Psoas muscle (tissue), 8 donors: ENCODE data around the gene P4HA2. TPM values are rescaled to one million over a fixed set of nuclear protein-coding genes. Genes with fewer than 3 reads are reported as not detected.

ENCODE experiments used
- ATAC-seq, 4 donors: fragments of 200-7000 bp; cut with Tn5 transposase; one replicate each; pipeline ENCODE4 v1.9.1; 2020; ENCODE audit warnings: moderate library complexity in 3 of 4, mild to moderate bottlenecking in 2 of 4
- DNase-seq, 2 donors: peaks; one replicate each; pipeline ENCODE4 v3.0.0-alpha.2; 2020
- H3K27ac ChIP-seq: fragments of 200-600 bp; one replicate; pipeline ENCODE4 v1.8.0; 2022
- H3K27me3 ChIP-seq, 3 donors: fragments of 200-600 bp in 1 of 3; one replicate each; pipeline versions ENCODE4 v1.6.1 to v1.8.0; 2013 to 2022; ENCODE audit warnings: low read length in 2 of 3, mild to moderate bottlenecking in 2 of 3, moderate library complexity in 1 of 3; ENCODE audit not compliant: insufficient read depth in 3 of 3
- H3K36me3 ChIP-seq, 2 donors: fragments of 200-600 bp in 1 of 2; one replicate each; pipeline versions ENCODE4 v1.6.1 to v1.8.0; 2013 to 2022; ENCODE audit warnings: low read depth in 1 of 2, mild to moderate bottlenecking in 1 of 2, moderate library complexity in 1 of 2; ENCODE audit not compliant: insufficient read depth in 1 of 2
- H3K4me1 ChIP-seq: fragments of 200-600 bp; one replicate; pipeline ENCODE4 v1.8.0; 2022
- H3K4me3 ChIP-seq: fragments of 200-600 bp; one replicate; pipeline ENCODE4 v1.8.0; 2022; ENCODE audit warnings: mild to moderate bottlenecking
- H3K9me3 ChIP-seq: fragments of 200-600 bp; one replicate; pipeline ENCODE4 v1.8.0; 2022
- whole genome bisulfite sequencing, 3 donors: extraction: QIAGEN DNeasy Blood & Tissue Kit; methylation state at CpG; one replicate each; pipeline versions ENCODE4 v1.1.6 to v1.1.7; 2013; 5-methylcytosine and 5-hydroxymethylcytosine counted together
- intact Hi-C, 2 donors: fragments of 100-400 bp; cut with DNase I; formaldehyde crosslinking; loops; one replicate each; pipeline versions ENCODE4 v1.11.0 to v1.14.2; 2022
- polyA plus RNA-seq, 3 donors: library from polyadenylated mRNA; stranded (reverse); fragments of 200-250 nt; gene quantifications; one replicate each; pipeline ENCODE4 v1.2.3, GENCODE V29; 2013
- total RNA-seq, 4 donors: library from RNA; stranded (reverse); fragmentation: NEBNext Ultra II Directional in 2 of 4; extraction: Animal tissue kit (Norgen Biotek cat#: 25700) in 2 of 4; gene quantifications; one replicate each; pipeline versions ENCODE4 v1.2.1 to v1.2.4, GENCODE V29; 2021 to 2023
- TF ChIP-seq, protein P1 (sequence below): fragments of 200-600 bp; IDR thresholded peaks from one replicate; pipeline ENCODE4 v1.8.0; 2022; ENCODE audit warnings: antibody characterized with exemption
- donor health status: healthy with polysubstance abuse.
- donor health status: DM: no; HTN: no; CAD: no; lungs with moderate emphysema.
- donor health status: Bipolar disorder and iron deficiency.
- donor health status: healthy.
- donor health status: DM: yes; HTN: yes; CAD: no.
- donor health status: DM: no; HTN: no; CAD: no.
- donor health status: DM: no; HTN: no; CAD: no.
- donor health status: DM: yes; HTN: yes; CAD: no.

The P4HA2 gene
- total and polyA plus RNA-seq, 7 donors: 10.2 to 21.6 (median 13.7) TPM

DNA sequence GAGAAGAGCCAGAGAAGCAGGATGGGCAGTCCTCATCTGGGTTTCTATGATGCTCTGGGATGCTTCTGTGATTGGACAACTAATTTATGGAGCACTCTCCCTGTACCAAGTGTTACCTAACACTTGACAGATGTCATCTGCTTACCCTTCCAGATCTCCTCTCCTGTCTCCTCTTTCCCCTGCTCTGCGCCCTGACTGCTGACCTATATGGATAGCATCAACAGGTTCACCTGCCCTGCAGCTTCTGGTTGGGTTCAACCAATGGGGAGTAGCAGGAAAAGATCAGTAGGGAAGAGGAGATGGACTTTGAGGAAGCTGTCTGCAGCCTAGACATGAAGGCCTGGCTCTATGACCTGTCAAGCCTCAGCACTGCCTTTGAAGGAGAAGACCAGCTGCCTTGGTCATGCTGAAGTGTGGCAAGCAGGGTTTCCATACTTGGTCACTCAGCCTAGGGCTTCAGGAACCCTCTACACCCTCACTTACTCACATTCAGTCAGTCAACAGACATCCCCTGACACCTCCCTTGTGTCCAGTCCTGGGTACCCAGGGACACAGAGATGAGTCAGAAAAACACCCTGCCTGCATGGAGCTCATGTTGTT is 11.3 kb upstream of the P4HA2 start:
- ATAC-seq: peak in 2 of 4 donors; percentile 17
- H3K27me3 ChIP-seq: no peaks in the 10 kb centered on the region
- intact Hi-C loops: loop anchor here in 1 of 2 donors (1.0 kb wide), 1 partner anchor 262 kb away; no protein-coding TSS in a partner anchor
- DNase-seq: no peak
- no peak overlapping the region for H3K4me3 ChIP-seq
- 50 to 68% (median 67%) methylated on average over 1 of the region's 1 CpG for WGBS, 3 donors
- H3K4me1 ChIP-seq: no peaks in the 10 kb centered on the region
- H3K9me3 ChIP-seq: no peaks in the 10 kb centered on the region
- no peaks in the 10 kb centered on the region for H3K36me3 ChIP-seq
- TF ChIP-seq, protein P1, sequence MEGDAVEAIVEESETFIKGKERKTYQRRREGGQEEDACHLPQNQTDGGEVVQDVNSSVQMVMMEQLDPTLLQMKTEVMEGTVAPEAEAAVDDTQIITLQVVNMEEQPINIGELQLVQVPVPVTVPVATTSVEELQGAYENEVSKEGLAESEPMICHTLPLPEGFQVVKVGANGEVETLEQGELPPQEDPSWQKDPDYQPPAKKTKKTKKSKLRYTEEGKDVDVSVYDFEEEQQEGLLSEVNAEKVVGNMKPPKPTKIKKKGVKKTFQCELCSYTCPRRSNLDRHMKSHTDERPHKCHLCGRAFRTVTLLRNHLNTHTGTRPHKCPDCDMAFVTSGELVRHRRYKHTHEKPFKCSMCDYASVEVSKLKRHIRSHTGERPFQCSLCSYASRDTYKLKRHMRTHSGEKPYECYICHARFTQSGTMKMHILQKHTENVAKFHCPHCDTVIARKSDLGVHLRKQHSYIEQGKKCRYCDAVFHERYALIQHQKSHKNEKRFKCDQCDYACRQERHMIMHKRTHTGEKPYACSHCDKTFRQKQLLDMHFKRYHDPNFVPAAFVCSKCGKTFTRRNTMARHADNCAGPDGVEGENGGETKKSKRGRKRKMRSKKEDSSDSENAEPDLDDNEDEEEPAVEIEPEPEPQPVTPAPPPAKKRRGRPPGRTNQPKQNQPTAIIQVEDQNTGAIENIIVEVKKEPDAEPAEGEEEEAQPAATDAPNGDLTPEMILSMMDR: no peak
- H3K27ac ChIP-seq: no peak overlapping the region

DNA sequence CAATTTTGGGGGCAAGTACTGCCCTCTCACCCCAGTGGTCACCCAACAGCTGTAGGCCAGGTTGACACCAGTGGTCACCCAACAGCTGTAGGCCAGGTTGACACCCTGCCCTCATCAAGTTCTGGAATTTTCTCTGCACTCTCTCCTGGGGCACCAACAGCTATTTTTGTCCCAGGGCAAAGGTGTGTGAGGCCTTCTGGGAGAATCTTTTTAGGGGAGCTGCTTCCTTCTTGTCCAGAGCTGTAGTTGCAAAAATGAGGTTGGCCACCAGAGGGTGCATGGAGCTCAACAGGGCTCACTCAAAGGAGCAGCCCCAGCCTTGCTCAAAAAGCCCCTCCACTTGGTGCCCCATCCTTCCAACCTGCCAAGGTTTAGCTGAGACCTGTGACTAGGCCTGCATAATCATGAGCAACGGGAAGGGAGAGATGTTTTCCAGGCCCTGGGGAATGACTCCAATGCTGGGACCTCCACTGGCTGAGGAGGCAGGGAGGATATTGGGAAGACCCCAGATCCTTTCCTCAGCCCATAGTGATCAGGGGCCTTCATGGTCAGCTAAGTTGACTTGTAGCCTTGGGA is 10.6 kb upstream of the P4HA2 start:
- ATAC-seq: peak; percentile 64 to 91 (median 76)
- TF ChIP-seq, protein P1: peak; percentile 81
- peak; percentile 70 to 78 for DNase-seq

DNA sequence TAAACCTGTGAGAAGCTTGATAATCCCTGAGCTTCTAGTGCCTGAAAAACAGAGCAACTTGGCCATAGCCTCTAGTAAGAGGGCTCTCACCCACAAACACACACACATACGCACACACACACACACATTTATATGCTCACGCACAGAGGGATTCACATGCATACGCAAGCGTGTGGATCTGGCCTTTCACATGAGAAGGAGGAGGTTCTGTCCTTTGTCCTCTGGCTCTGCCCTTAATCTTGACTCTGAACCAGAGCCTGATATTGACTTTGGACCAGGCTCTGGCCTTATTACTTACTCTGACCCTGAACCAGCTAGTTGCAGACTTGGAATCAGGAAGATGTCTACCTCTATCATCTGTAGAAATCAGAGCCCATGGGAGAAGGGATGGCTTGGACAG is 10.0 kb upstream of the P4HA2 start:
- intact Hi-C loops: loop anchor here in 1 of 2 donors (1.0 kb wide), 1 partner anchor 264 kb away; no protein-coding TSS in a partner anchor
- no peak overlapping the region for H3K27ac ChIP-seq
- no peaks in the 10 kb centered on the region for H3K9me3 ChIP-seq
- TF ChIP-seq, protein P1: no peak
- no peak overlapping the region for H3K4me3 ChIP-seq
- 88 to 96% (median 90%) methylated on average over 4 of the region's 4 CpGs for WGBS, 3 donors
- H3K27me3 ChIP-seq: no peaks in the 10 kb centered on the region
- ATAC-seq: no peak
- no peaks in the 10 kb centered on the region for H3K36me3 ChIP-seq
- DNase-seq: no peak
- no peaks in the 10 kb centered on the region for H3K4me1 ChIP-seq

More for the DNA sequence above, 10.6 kb upstream of the P4HA2 start:
- Histone ChIP-seq H3K27ac (no peak overlapping the region), H3K9me3 (no peaks in the 10 kb centered on the region), H3K36me3 (no peaks in the 10 kb centered on the region), H3K4me3 (no peak overlapping the region), H3K27me3 (no peaks in the 10 kb centered on the region), H3K4me1 (no peaks in the 10 kb centered on the region)
- 13 to 21% (median 18%) methylated on average over 1 of the region's 1 CpG for WGBS, 3 donors
- intact Hi-C loops: loop anchor here in 1 of 2 donors (1.0 kb wide), 1 partner anchor 263 kb away; no protein-coding TSS in a partner anchor

- H3K27me3 ChIP-seq: no peaks in the 10 kb centered on the region
- 95 to 100% methylated on average over 1 of the region's 1 CpG; no CpG with 5 or more reads in 1 of the 3 donors for WGBS, 3 donors
- ATAC-seq (no peak), DNase-seq (no peak)
- intact Hi-C loops: no loop called here
- H3K27ac ChIP-seq: no peak overlapping the region
- H3K4me3 ChIP-seq: no peak overlapping the region
- TF ChIP-seq, protein P1: no peak
- no peaks in the 10 kb centered on the region for H3K4me1 ChIP-seq
- H3K9me3 ChIP-seq: no peaks in the 10 kb centered on the region
- no peaks in the 10 kb centered on the region for H3K36me3 ChIP-seq
Observed at GRCh38 chr5:132237141-132237540, 9.5 kb upstream of the P4HA2 start.
